Mucosa of rectum (tissue), 2 donors: ENCODE measurements around the gene BMP6.

ENCODE experiments used
- H3K27ac ChIP-seq, 2 donors: one replicate each; pipeline ENCODE4 v1.7.0; 2013; ENCODE audit warnings: inconsistent platforms in 2 of 2, low read depth in 2 of 2, low read length in 2 of 2
- H3K27me3 ChIP-seq, 2 donors: one replicate each; pipeline ENCODE4 v1.7.0; 2013; ENCODE audit warnings: low read length in 2 of 2; ENCODE audit not compliant: control insufficient read depth in 2 of 2, insufficient read depth in 2 of 2
- H3K36me3 ChIP-seq, 2 donors: one replicate each; pipeline ENCODE4 v1.7.0; 2013; ENCODE audit warnings: low read length in 2 of 2; ENCODE audit not compliant: control insufficient read depth in 2 of 2, insufficient read depth in 2 of 2
- H3K4me1 ChIP-seq, 2 donors: one replicate each; pipeline ENCODE4 v1.7.0; 2013; ENCODE audit warnings: low read length in 2 of 2, mild to moderate bottlenecking in 1 of 2; ENCODE audit not compliant: control insufficient read depth in 2 of 2, insufficient read depth in 2 of 2
- H3K4me3 ChIP-seq, 2 donors: one replicate each; pipeline ENCODE4 v1.7.0; 2013; ENCODE audit warnings: low read length in 2 of 2
- H3K9ac ChIP-seq, 2 donors: one replicate each; pipeline ENCODE4 v1.7.0; 2013; ENCODE audit warnings: low read length in 2 of 2, low read depth in 1 of 2, mild to moderate bottlenecking in 1 of 2
- H3K9me3 ChIP-seq, 2 donors: one replicate each; pipeline ENCODE4 v1.7.0; 2013; ENCODE audit warnings: low read length in 2 of 2; ENCODE audit not compliant: control insufficient read depth in 2 of 2
- donor health status: healthy.
- donor health status: Normal muscosa, but diverticular disease.

Gene BMP6

GRCh38 chr6:7727946-7728854, 2.3 kb downstream of the BMP6 start:
- no peak overlapping the region for H3K27ac ChIP-seq
- H3K27me3 ChIP-seq, result peaks cover 45 to 59% of the 10 kb centered on the region in 2 donors
- H3K9ac ChIP-seq, result no peak overlapping the region

DNA sequence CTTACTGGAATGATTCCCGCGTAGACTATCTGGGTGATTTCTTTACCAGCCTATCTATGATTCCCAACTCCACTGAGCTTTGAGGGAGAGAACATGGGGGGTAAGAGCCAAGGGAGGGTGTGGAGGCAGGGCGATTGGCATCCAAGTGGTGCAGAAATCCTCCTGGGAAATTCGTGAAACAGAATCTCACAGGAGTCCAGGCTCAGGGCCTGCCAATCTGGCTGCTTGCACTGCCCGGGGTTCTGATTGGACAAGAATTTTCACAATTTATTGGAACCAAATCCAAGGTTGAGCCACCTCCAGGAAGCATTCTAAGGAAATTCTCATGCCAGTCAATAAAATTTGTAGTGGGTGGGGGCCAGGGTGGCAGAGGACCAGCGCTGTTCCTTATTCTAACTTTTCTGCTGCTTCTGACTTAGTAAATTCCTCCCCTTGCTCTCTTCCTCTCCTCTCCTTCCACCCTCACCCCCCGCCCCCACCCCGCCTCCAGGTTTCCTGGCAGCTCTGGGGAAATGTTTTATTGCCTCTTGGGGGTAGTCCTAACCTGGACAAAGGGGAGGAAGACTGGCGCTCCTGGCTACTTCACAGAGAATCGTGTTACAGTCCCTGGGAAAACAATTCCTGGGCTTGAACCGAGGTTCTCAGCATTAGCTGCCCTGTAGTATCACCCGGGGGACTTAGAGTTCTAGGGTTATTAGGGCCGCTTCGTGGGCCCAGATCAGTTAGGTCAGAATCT, 3.1 kb downstream of the BMP6 start:
- Histone ChIP-seq H3K27ac (no peak overlapping the region), H3K4me3 (peak overlapping the region in 1 of 2 donors; percentile 68), H3K9me3 (no peaks in the 10 kb centered on the region), H3K9ac (no peak overlapping the region), H3K27me3 (peaks cover 42 to 53% of the 10 kb centered on the region in 2 donors), H3K4me1 (peaks cover 15 to 18% of the 10 kb centered on the region in 2 donors), H3K36me3 (no peaks in the 10 kb centered on the region)

More at GRCh38 chr6:7727946-7728854, 2.3 kb downstream of the BMP6 start:
- no peaks in the 10 kb centered on the region for H3K36me3 ChIP-seq
- no peaks in the 10 kb centered on the region for H3K9me3 ChIP-seq
- peaks cover 15 to 18% of the 10 kb centered on the region in 2 donors for H3K4me1 ChIP-seq
- peak overlapping the region; percentile 42 to 68 for H3K4me3 ChIP-seq

DNA sequence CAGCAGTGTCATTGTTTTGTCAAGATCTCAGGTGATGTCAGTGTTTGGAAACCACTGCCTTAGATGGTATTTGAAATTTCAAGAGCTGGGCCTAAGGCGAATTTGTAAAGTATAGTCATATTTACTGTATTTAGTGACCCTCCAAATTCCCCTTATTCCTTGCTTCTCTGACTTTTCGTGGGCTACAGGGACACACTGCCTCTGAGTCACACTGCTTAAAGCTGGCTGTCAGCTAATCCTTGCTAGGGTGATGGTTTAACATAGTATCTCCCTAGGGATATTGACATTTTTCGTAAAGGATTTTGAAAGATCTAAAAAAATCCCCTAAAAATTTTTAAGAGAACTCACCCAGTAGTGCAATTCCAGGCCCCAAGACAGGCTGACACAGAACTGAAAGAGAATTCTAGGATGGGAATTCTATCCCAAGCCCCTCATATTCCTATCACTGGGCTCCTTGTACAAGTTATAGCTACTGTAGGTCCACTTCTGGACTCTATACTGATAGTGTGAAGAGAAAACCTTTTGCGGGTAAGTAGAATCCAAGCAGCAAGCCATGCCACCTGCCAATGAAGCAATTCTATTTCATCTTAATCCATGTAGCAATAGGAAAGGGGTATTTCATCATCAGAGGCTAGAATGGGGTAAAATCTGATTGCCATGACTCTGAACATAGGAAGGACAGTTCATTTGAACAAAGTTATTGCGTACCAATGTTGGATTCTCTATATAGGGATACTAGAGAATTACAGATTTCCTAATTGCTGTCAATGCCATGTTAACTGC, 4.3 kb downstream of the BMP6 start:
- Histone ChIP-seq H3K27ac (no peak overlapping the region), H3K36me3 (no peaks in the 10 kb centered on the region), H3K9me3 (no peaks in the 10 kb centered on the region), H3K27me3 (peaks cover 32 to 53% of the 10 kb centered on the region in 2 donors), H3K4me3 (no peak overlapping the region), H3K9ac (no peak overlapping the region), H3K4me1 (peaks cover 15 to 18% of the 10 kb centered on the region in 2 donors)

DNA sequence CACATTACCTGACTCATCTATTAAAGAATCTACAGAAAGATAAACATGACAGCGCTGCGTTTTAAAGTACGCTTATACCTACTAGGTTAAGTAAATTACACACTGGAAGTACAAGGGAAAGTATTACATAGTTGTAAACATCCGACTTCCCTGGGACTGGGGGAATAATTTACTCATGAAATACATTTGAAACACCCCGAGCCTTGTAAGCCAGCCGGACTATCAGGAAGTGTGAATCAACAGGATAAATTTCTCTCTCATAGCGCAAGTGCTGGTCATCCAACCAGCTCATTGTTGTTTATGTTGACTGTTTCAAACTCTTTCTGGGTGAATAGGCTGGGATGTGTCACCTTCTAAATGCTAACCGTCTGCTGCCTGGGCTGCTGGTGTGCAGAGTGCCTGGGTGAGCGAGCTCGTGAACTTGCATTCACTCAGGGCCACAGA, 4.9 kb downstream of the BMP6 start:
- no peak overlapping the region for H3K27ac ChIP-seq
- H3K27me3 ChIP-seq, result peaks cover 28 to 52% of the 10 kb centered on the region in 2 donors

DNA sequence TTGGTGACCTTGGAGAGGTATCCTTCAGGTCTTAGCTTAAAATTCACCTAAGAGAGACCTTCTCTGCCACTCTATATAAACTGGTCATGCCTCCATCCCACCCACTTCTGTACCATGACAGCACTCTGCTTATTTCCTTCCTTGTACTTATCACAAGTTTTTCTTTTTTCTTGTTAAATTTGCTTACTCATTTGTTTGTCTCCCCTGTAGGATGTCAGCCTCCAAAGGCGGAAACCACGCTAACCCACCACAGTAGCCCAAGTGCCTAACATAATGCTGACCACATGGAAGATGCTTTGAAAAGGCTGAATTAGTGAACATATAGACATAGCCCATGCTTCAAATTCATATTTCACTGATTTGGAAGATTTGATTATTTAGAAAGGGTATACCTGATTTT, 5.4 kb downstream of the BMP6 start:
- H3K27me3 ChIP-seq, result peaks cover 28 to 50% of the 10 kb centered on the region in 2 donors
- no peak overlapping the region for H3K9ac ChIP-seq
- H3K4me3 ChIP-seq, result no peak overlapping the region
- H3K27ac ChIP-seq, result no peak overlapping the region
- H3K36me3 ChIP-seq, result no peaks in the 10 kb centered on the region
- peaks cover 9 to 13% of the 10 kb centered on the region in 2 donors for H3K4me1 ChIP-seq
- H3K9me3 ChIP-seq, result no peaks in the 10 kb centered on the region

More for the DNA sequence above, 4.9 kb downstream of the BMP6 start:
- H3K36me3 ChIP-seq, result no peaks in the 10 kb centered on the region
- H3K4me3 ChIP-seq, result no peak overlapping the region
- peaks cover 13 to 15% of the 10 kb centered on the region in 2 donors for H3K4me1 ChIP-seq
- H3K9me3 ChIP-seq, result no peaks in the 10 kb centered on the region
- H3K9ac ChIP-seq, result no peak overlapping the region

GRCh38 chr6:7732228-7732627, 6.3 kb downstream of the BMP6 start:
- H3K9me3 ChIP-seq, result no peaks in the 10 kb centered on the region
- H3K27ac ChIP-seq, result no peak overlapping the region
- peaks cover 28 to 44% of the 10 kb centered on the region in 2 donors for H3K27me3 ChIP-seq
- no peak overlapping the region for H3K9ac ChIP-seq
- peaks cover 3 to 7% of the 10 kb centered on the region in 2 donors for H3K4me1 ChIP-seq
- H3K36me3 ChIP-seq, result no peaks in the 10 kb centered on the region
- no peak overlapping the region for H3K4me3 ChIP-seq

- no peaks in the 10 kb centered on the region for H3K4me1 ChIP-seq
- H3K9ac ChIP-seq, result no peak overlapping the region
- H3K9me3 ChIP-seq, result no peaks in the 10 kb centered on the region
- peaks cover 10 to 22% of the 10 kb centered on the region in 2 donors for H3K27me3 ChIP-seq
- H3K4me3 ChIP-seq, result no peak overlapping the region
- H3K36me3 ChIP-seq, result no peaks in the 10 kb centered on the region
- no peak overlapping the region for H3K27ac ChIP-seq
Observed at GRCh38 chr6:7734707-7735383, 8.9 kb downstream of the BMP6 start.

DNA sequence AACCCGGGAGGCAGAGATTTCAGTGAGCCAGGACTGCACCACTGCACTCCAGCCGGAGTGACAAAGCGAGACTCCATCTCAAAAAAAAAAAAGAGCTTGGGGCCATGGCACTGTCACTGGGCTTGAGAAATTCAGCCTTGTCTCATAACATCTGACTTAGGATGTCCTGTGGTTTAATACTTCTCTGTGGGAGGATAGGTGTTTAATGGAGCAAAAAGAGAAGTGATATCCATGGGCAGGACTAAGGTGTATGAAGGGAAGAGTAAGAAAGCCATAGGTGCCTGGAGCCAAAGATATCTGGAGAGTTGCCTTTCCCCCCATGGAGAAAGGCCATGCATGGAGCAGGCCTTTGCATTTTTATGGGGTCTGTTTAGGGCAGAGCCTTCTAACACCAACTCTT, 11.2 kb downstream of the BMP6 start:
- H3K27me3 ChIP-seq, result peaks cover 4 to 7% of the 10 kb centered on the region in 2 donors
- H3K9ac ChIP-seq, result no peak overlapping the region

GRCh38 chr6:7737867-7738266, 12.0 kb downstream of the BMP6 start:
- Histone ChIP-seq H3K27ac (no peak overlapping the region), H3K27me3 (peaks cover 4 to 7% of the 10 kb centered on the region in 2 donors), H3K4me1 (no peaks in the 10 kb centered on the region), H3K9ac (no peak overlapping the region), H3K4me3 (no peak overlapping the region), H3K36me3 (no peaks in the 10 kb centered on the region), H3K9me3 (no peaks in the 10 kb centered on the region)

More for the DNA sequence above, 11.2 kb downstream of the BMP6 start:
- no peak overlapping the region for H3K27ac ChIP-seq
- no peaks in the 10 kb centered on the region for H3K4me1 ChIP-seq
- H3K36me3 ChIP-seq, result no peaks in the 10 kb centered on the region
- no peak overlapping the region for H3K4me3 ChIP-seq
- no peaks in the 10 kb centered on the region for H3K9me3 ChIP-seq
